NCI-H2196 treated with DMSO at 0.1 percent for 48 hours (cell line): Measurements from ENCODE around the gene UBE2D4.
A peak's percentile ranks its signal among the peaks of the same experiment; 100 is the strongest.

Experiments
- DNase-seq: peaks from one replicate; lab custom pipeline; 2025; ENCODE audit not compliant: unreplicated experiment; lab: John Stamatoyannopoulos, UW

UBE2D4 gene

DNA sequence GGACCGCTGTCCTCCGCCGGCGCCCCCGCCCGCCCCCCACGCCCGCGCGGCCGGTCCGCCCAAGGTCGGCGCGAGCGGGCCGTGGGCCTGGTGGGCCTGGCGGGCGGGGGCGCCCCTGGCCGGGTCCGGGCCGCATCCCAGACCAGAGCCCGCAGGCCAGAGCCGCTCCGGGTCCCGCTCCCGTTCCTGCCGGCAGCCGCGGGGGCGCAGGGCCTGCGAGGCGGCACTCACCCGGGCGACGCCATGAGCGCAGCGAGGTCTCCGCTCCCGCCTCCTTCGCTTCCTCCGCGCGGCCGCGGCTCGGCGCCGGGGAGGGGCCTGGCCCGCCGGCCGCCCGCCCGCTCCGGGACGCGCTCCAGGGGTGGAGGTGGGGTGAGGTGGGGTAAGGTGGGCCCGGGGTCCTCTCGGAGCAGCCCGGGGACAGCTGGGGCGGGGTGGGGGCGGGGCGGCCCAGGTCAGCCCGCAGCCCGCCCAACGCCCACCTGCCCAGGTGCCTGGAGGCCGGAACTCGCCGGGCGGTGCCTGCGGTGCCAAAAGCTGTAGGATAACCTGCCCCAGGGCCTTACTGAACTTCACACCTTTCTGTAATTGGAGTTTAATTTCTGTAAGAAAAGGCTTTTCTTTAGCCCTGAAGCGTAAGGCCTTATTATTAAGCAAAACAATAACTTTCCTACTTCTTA is 19.8 kb upstream of the UBE2D4 start, which contains the start of gene URGCP:
Gene URGCP, minus strand, starts transcription at position 266 of the 680 bp plus-strand sequence. Its CDS starts 21 bp downstream, at position 245.
- peak; percentile 9 for DNase-seq

- DNase-seq: no peak
These were observed 11.4 kb upstream of the UBE2D4 start for GRCh38 chr7:43914795-43915194.

DNA sequence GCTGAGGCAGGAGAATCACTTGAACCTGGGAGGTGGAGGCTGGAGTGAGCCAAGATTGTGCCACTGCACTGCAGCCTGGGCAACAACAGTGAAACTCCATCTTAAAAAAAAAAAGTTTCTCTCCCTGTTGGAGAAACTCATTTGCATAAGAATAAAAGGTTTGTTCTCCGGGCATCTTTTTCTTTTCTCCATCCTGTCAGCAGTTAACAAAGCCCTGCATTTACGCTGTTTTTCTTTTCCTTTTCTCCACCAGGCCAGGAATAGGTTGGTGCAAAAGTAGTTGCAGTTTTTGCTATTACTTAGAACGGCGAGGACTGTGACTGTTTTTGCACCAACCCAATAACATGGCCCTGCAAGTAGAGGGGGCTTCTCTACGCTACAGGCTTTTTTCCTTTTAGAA is 10.3 kb upstream of the UBE2D4 start:
- no peak for DNase-seq

GRCh38 chr7:43921423-43921822 is 4.8 kb upstream of the UBE2D4 start:
- DNase-seq: no peak

DNA sequence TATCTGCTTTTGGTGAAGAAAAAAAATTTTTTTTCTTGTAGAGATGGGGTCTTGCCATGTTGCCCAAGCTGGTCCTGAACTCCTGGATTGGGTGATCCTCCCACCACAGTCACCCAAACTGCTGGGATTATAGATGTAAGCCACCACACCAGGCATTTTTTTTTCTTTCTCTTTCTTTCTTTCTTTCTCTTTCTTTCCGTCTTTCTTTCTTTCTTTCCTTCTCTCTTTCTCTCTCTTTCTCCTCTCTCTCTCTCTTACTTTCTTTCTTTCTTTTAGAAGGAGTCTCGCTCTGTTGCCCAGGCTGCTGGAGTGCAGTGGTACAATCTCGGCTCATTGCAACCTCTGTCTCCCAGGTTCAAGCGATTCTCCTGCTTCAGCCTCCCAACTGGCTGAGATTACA is 3.5 kb upstream of the UBE2D4 start:
- no peak for DNase-seq

- no peak for DNase-seq
These were observed 525 bp downstream of the UBE2D4 start for GRCh38 chr7:43926798-43927123.

DNA sequence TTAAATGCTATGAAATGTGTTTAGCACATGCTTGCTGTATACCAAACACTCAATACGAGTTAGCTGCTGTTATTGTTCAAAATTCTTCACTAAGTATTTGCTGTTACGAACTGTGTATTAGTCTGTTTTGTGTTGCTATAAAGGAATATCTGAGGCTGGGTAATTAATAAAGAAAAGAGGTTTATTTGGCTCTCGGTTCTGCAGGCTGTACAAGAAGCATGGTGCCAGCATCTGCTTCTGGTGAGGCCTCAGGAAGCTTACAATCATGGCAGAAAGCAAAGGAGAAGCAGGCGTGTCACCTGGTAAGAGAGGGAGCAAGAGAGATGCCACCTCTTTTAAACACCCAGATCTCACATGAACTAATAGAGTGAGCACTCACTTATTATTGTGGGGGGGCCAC is 1.6 kb downstream of the UBE2D4 start:
- no peak for DNase-seq

- DNase-seq: no peak
These were observed 3.6 kb downstream of the UBE2D4 start for GRCh38 chr7:43929529-43930457.

DNA sequence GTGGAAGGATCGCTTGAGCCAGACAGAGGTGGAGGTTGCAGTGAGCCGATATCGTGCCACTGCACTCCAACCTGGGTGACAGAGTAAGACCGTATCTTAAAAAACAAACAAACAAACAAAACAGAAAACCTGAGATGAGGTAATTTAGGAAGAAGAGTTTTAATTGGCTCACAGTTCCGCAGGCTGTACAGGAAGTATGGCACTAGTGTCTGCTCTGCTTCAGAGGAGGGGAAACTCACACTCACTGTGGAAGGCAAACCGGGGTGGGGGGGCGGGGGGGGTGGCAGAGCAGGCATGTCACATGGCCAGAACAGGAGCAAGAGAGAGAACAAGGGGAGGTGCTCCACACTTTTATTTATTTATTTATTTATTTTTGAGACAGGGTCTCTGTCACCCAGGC is 5.1 kb downstream of the UBE2D4 start:
- no peak for DNase-seq

DNA sequence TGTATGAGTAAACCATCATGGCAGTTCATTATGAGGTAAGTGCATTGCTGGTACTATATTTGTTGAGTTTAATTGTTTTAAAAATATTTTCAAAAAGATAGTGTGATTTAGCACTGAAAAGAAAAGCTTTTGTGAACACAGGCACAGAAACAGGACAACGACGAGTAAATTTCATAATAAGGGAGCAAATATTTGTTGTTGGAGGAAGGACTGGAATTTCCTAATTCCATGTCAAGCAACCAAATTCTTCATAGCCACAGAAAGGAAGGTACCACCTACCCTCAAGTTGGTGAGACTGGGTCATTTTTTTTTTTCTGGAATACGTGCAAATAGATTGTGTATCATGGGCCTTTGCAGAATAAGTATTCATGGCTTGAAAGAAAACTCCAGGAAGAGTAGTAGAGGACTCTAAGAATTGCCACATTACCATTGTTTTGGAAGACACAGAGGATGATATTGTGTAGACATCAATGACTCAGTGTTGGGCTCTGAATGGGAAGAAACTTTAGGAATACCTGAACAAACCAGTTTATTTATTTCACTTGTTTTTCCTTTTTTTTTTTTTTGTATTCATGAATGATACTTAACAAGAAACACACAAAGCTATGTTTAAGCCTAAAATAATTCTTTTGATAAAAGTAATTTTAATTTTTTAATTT is 7.8 kb downstream of the UBE2D4 start:
- DNase-seq: no peak

DNA sequence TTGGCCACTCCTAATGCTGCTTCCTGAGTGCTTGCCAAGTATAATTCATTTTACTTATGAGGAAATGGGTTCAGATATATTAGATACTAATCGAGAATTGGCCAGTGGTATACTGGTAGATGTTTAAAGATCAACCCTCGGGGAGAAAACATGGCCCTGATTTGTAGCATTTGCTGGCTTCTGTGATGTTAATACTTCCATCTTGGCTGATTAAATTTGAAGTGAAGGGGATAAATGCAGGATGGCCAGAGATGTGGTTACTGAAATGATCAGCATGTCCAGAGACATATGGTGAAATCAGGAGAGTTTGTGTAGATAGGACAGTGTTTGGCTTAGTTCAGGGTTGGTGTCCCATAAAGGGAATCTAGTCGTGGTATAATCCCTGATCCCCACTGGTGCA is 11.2 kb downstream of the UBE2D4 start:
- DNase-seq: no peak

DNA sequence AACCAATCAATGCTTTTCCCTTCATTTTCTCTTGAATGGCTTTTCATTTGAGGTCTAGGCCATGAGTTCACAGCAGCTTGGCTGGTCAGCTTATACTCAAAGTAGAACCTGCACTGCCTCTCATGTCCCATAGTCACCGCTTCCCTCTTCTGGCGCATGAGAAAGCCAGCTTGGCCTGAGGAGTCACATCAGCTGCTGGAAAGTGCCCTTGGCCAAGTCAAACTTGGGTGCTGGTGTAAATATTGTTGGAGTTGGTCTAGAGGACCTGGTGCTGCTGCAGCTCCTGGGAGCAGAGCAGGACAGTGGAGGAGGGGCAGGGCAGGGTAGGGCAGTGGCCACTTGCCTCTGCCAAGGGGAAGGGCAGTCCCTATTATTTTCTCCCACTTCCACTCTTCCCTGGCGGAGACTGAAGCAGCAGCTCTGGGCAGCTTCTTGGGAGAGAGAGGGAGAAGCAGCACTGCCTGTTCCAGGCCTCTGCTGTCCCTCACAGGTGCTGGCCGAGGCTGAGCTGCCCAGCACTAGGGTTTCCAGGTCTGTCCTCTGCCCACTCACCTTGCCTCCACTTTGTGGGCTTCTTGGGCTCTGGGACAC is 12.8 kb downstream of the UBE2D4 start:
- DNase-seq: no peak

GRCh38 chr7:43942250-43942649 is 16.0 kb downstream of the UBE2D4 start:
- DNase-seq: no peak

DNA sequence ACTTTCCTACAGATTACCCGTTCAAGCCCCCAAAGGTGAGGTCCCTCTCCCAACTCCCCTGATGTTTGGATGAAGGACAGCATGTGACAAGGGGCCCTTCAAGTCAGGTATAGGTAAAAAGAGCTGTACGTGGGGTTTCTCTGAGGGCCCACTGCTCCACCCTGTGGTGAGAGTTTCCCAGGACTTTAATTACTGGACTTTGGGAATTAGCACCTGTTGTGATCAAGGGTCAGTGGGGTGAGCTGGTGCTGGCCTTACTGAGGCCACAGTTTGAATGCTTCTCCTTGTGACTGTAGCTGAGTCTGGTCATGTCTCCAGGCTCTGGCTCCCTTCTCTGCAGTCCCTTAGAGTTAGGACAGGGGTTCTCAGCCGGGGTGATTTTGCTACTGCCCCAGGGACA is 16.8 kb downstream of the UBE2D4 start:
- no peak for DNase-seq

DNA sequence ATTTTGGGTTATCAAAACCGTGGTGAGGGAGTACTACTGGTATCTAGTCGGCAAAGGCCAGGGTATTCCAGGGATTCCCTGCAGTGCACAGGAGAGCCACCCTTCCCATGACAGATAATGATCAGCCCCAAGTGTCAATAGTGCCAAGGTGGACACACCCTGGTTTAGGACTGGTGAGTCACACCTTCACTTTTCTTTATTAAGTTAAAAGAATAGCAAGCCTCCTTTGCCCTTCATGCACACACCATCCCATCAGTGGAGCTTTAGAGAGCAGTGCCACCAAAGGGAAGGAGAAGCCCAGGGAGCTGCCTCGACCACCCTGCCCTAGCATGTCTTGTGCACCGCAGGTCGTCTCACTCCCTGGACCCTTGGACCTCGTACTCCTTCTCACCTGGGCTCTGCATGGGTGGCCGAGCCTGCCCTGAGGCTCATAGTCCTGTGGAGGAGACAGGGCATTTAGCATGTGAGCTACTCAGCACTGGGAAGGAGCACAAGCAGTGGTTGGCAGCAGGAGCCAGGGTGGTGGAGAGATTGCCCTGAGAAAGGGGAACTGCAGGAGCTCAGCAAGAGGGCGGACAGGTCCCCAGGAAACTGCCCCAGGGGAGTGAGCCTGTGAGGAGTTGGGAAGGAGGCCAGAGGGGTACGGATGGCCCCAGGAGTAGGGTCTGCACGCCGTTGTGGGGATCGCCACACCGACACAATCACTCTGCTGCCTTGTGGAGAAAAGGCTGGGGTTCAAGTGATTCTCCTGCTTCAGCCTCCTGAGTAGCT is 17.4 kb downstream of the UBE2D4 start:
- no peak for DNase-seq

DNA sequence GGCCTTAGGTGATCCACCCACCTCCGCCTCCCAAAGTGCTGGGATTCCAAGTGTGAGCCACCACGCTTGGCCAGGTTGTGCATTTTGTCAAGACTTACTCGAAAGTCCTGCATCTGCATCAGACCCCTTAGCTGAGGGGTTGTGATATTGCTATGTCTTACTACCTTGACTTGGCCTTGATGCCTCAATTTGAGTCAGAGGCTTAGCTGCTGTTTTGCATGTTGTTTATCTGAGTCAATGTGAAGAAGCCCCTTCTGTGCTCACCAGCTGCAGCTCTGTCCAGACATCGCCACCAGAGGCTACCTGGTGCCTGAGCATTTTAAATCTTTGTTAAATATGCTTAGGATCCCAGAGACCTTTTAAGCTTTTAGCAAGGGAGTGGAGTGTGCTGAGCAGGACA is 18.1 kb downstream of the UBE2D4 start:
- DNase-seq: no peak

DNA sequence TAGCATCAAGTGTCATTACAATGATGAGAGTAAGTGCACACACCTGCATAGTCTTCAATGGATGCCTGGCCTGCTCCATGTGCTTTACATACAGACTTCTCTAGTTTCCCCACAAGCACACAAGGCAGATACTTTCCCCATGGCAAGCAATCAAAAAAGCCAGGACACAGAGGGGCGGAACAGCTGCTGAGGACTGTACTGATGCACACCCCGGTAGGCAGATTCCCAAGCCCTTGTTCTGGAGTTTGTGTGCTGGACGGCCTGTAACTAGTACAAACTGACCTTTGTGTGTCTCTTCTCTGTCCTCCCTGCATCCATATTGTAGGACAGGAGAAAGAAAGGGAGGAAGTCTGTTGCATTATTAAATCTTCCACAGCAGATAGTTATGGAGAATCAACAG is 25.8 kb downstream of the UBE2D4 start:
- no peak for DNase-seq

- DNase-seq: no peak
These were observed 26.8 kb downstream of the UBE2D4 start for GRCh38 chr7:43953071-43953470.

DNA sequence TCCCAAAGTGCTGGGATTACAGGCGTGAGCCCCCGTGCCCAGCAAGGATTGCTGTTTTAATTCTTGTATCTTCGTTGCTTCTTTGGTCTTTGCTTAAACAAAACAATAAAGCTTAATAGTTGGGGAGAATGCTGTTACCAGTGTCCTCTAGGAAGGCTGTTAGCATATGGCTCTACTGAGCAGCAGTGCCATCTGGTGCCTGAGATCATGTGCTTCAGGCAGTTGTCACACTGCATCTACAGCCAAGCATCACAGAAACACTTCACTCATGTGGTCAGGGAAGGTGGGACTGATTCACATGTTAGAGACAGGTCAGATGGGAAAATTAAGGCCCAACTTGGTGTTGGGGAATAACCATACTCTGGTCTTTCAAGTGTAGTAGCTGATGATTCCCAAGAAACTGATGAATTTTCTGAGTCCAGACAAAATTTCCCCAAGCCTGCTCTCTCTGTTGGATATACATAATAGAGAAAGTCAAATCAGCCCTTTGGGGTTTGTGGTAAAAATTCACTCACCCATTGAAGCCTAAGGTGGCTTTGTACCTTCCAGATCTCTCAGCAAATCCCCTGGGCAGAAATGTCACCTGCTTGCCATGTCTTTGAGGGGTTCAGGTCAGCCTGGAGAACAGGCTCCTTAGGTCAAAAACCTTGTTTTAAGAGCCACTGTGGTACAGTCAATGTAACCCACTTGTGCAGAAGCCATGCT is 28.4 kb downstream of the UBE2D4 start:
- DNase-seq: peak; percentile 48

GRCh38 chr7:43956027-43956426 is 29.8 kb downstream of the UBE2D4 start:
- no peak for DNase-seq
